HepG2 (cell line): Measurements from ENCODE around the gene AZI2. TPM values are rescaled to one million over a fixed set of nuclear protein-coding genes. Genes with fewer than 3 reads are reported as not detected.

Experiments used
- AGO2 ChIP-seq: fragments of 200-400 bp; formaldehyde crosslinking; optimal IDR thresholded peaks from 2 replicates; pipeline ENCODE3; 2017; ENCODE audit warnings: mild to moderate bottlenecking, low read depth, low read length, moderate library complexity
- AHR ChIP-seq: IDR thresholded peaks from 2 replicates; pipeline ENCODE4 v1.6.1; 2018; ENCODE audit warnings: missing genetic modification reagents, missing compliant biosample characterization
- CBX2 ChIP-seq, 2 experiments: fragments of 200-600 bp in 1 of 2; sonication (generic); formaldehyde crosslinking in 1 of 2; IDR thresholded peaks; 2 replicates each; pipeline versions ENCODE4 v1.7.0 to v1.8.1; 2018 to 2022; ENCODE audit warnings: low read depth in 2 of 2, low read length in 1 of 2, mild to moderate bottlenecking in 1 of 2, missing genetic modification reagents in 1 of 2
- CTCF ChIP-seq: sonication (generic); formaldehyde crosslinking; IDR thresholded peaks from 2 replicates; pipeline ENCODE4 v1.5.0; 2020; ENCODE audit warnings: mild to moderate bottlenecking, missing genetic modification reagents, moderate library complexity
- EP300 ChIP-seq, 3 experiments: sonication (generic) in 1 of 3; formaldehyde crosslinking in 1 of 3; IDR thresholded peaks; 2 replicates each; pipeline versions ENCODE4 v1.5.1 to v1.6.1; 2011 to 2020; ENCODE audit warnings: low read depth in 2 of 3, low read length in 2 of 3, borderline replicate concordance in 1 of 3, improper control_type of control experiment in 1 of 3, mild to moderate bottlenecking in 1 of 3, missing genetic modification reagents in 1 of 3, moderate library complexity in 1 of 3
- FOXO1 ChIP-seq: sonication (generic); formaldehyde crosslinking; IDR thresholded peaks from 2 replicates; pipeline ENCODE4 v1.4.0; 2020; ENCODE audit warnings: missing genetic modification reagents
- GTF3A ChIP-seq: sonication (generic); formaldehyde crosslinking; conservative IDR thresholded peaks from 2 replicates; pipeline ENCODE4 v1.4.0; 2020; ENCODE audit warnings: mild to moderate bottlenecking, missing genetic modification reagents
- HMGXB4 ChIP-seq, 2 experiments: sonication (generic) in 1 of 2; formaldehyde crosslinking in 1 of 2; IDR thresholded peaks; 2 replicates each; pipeline versions ENCODE4 v1.4.0 to v1.6.1; 2018 to 2020; ENCODE audit warnings: missing genetic modification reagents in 2 of 2, borderline replicate concordance in 1 of 2, low read depth in 1 of 2, mild to moderate bottlenecking in 1 of 2, missing biosample characterization in 1 of 2
- MXI1 ChIP-seq: IDR thresholded peaks from 3 replicates; pipeline ENCODE4 v1.6.1; 2012; ENCODE audit warnings: low read depth, low read length, inconsistent platforms, borderline replicate concordance
- NCOR1 ChIP-seq: fragments of 200-600 bp; sonication (generic); IDR thresholded peaks from 2 replicates; pipeline ENCODE4 v1.7.0; 2017; ENCODE audit warnings: antibody characterized with exemption, low read length, borderline replicate concordance
- NFIC ChIP-seq: IDR thresholded peaks from 2 replicates; pipeline ENCODE4 v1.6.1; 2012; ENCODE audit warnings: mild to moderate bottlenecking, low read length, inconsistent platforms
- RFXANK ChIP-seq: IDR thresholded peaks from 2 replicates; pipeline ENCODE4 v1.6.1; 2016
- RXRA ChIP-seq: sonication (generic); formaldehyde crosslinking; IDR thresholded peaks from 2 replicates; pipeline ENCODE4 v1.5.1; 2020; ENCODE audit warnings: missing genetic modification reagents
- STAT6 ChIP-seq: sonication (generic); formaldehyde crosslinking; IDR thresholded peaks from 2 replicates; pipeline ENCODE4 v1.4.0; 2020; ENCODE audit warnings: missing genetic modification reagents, mild to moderate bottlenecking, borderline replicate concordance
- TCF7 ChIP-seq: sonication (generic); IDR thresholded peaks from 2 replicates; pipeline ENCODE4 v1.6.1; 2016; ENCODE audit warnings: antibody characterized with exemption, low read depth
- ZBTB43 ChIP-seq: sonication (generic); formaldehyde crosslinking; conservative IDR thresholded peaks from 2 replicates; pipeline ENCODE4 v1.4.0; 2020; ENCODE audit warnings: missing genetic modification reagents
- ZFX ChIP-seq: sonication (generic); formaldehyde crosslinking; IDR thresholded peaks from 2 replicates; pipeline ENCODE4 v1.4.0; 2020; ENCODE audit warnings: mild to moderate bottlenecking, low read depth, missing genetic modification reagents, moderate library complexity
- ZNF232 ChIP-seq: sonication (generic); formaldehyde crosslinking; IDR thresholded peaks from 2 replicates; pipeline ENCODE4 v1.4.0; 2020; ENCODE audit warnings: missing genetic modification reagents, borderline replicate concordance
- ZNF414 ChIP-seq: sonication (generic); formaldehyde crosslinking; IDR thresholded peaks from 2 replicates; pipeline ENCODE4 v1.5.0; 2020; ENCODE audit warnings: missing genetic modification reagents
- ZNF547 ChIP-seq: sonication (generic); formaldehyde crosslinking; IDR thresholded peaks from 2 replicates; pipeline ENCODE4 v1.5.1; 2020; ENCODE audit warnings: mild to moderate bottlenecking, missing genetic modification reagents
- ZSCAN9 ChIP-seq: IDR thresholded peaks from 2 replicates; pipeline ENCODE4 v1.6.1; 2016; ENCODE audit warnings: borderline replicate concordance
- ZZZ3 ChIP-seq: sonication (generic); formaldehyde crosslinking; IDR thresholded peaks from 2 replicates; pipeline ENCODE4 v1.4.0; 2020; ENCODE audit warnings: missing genetic modification reagents, mild to moderate bottlenecking, borderline replicate concordance
- polyA plus RNA-seq, 8 experiments: library from polyadenylated mRNA; depleted of rRNA in 3 of 8; stranded (reverse) in 7 of 8; unstranded in 1 of 8; fragments of >200 nt; fragmentation: Illumina TruSeq in 4 of 8; extraction: Trizol in 4 of 8; gene quantifications; 2 replicates each; pipeline versions ENCODE4 v1.2.1 to v1.2.3, GENCODE V29; 2011 to 2016; ENCODE audit warnings: low read depth in 4 of 8, missing spikeins in 1 of 8, mixed read lengths in 1 of 8; ENCODE audit not compliant: insufficient read depth in 1 of 8
- total RNA-seq, 5 experiments: library from RNA; depleted of rRNA; stranded (reverse); fragments of >200 nt; fragmentation: Illumina TruSeq; extraction: Trizol; gene quantifications; 2 replicates each; pipeline ENCODE4 v1.2.3, GENCODE V29; 2016; ENCODE audit warnings: low read depth in 1 of 5

AZI2 gene
- total and polyA plus RNA-seq, 2 of the 13 experiments (the other 11 are each of a cell fraction or from before 2014, with no cell fraction given) = 43.7 to 49.8 TPM

- TF ChIP-seq STAT6 (CRISPR knock-in tag) (no peak), TCF7 (peak; percentile 80), ZNF414 (CRISPR knock-in tag) (no peak), ZZZ3 (CRISPR knock-in tag) (no peak), ZFX (CRISPR knock-in tag) (no peak), CBX2 (IDR thresholded peaks at IDR 0.05; ENCODE audit: low read depth, low read length) (no peak), CBX2 (CRISPR knock-in tag; IDR thresholded peaks at IDR 0.05; ENCODE audit: low read depth) (no peak), NCOR1 (peak; percentile 80; the same call in 1 of the 2 replicates), ZNF547 (CRISPR knock-in tag) (no peak), AGO2 (no peak), NFIC (peak; percentile 59; the same call in 1 of the 2 replicates), ZBTB43 (CRISPR knock-in tag) (no peak), MXI1 (no peak), RXRA (no peak), HMGXB4 (CRISPR knock-in tag; IDR thresholded peaks at IDR 0.05; ENCODE audit: borderline replicate concordance in 1 of 2, low read depth in 1 of 2) (no peak), FOXO1 (no peak), ZNF232 (CRISPR knock-in tag) (no peak), ZSCAN9 (CRISPR knock-in tag) (no peak), GTF3A (CRISPR knock-in tag) (no peak), RFXANK (no peak), CTCF (CRISPR knock-in tag) (no peak), AHR (CRISPR knock-in tag) (no peak), EP300 (IDR thresholded peaks at IDR 0.05; ENCODE audit: low read depth in 2 of 2, low read length in 2 of 2) (peak in 1 of 2 experiments; percentile 81; a peak in 2 of 4 replicates), EP300 (CRISPR knock-in tag; IDR thresholded peaks at IDR 0.05; ENCODE audit: borderline replicate concordance) (no peak; the same call in 1 of the 2 replicates)
Measured at GRCh38 chr3:28320981-28321380, 27.6 kb downstream of the AZI2 start (continued).
